ENCODE results near the gene TRAPPC3L. TPM values are rescaled to one million over a fixed set of nuclear protein-coding genes. Genes with fewer than 3 reads are reported as not detected.
A peak's percentile ranks its signal among the peaks of the same experiment; 100 is the strongest.

Gene TRAPPC3L
- total and polyA plus RNA-seq, 2 of the 13 experiments (the other 11 are each of a cell fraction or from before 2014, with no cell fraction given) = not detected

DNA sequence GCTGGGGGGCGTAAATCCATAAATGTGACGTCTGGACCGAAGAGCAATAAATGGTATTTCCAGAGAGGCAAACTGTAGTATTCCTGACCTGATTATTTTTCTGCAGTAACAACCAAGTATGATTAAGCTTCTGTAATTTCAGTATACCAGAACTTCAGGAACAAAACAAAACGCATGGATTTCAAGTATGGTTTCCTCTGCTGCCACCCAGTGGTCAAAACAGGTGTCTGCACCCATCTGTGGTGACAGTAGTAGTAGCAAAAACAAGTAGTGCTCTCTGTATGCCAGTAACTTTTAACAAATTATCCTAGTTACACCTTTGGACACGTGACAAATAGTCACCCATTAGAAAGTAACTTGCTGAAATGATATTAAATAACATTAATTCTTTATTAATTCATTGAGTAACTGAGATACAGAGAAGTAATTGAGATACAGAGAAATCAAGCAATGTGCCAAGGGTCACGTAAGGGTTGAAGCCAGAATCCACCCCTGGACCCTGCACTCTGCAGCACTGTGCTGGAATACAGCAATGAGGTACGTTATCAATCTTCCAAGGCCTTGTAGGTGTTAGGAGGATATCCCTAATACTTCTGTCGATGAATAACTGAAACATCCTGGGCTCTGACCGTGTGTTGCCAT is 16.0 kb upstream of the TRAPPC3L start (continued):
- TF ChIP-seq, protein P1, sequence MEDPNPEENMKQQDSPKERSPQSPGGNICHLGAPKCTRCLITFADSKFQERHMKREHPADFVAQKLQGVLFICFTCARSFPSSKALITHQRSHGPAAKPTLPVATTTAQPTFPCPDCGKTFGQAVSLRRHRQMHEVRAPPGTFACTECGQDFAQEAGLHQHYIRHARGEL (CRISPR knock-in tag; IDR thresholded peaks at IDR 0.05) = no peak
- TF ChIP-seq, protein P2, sequence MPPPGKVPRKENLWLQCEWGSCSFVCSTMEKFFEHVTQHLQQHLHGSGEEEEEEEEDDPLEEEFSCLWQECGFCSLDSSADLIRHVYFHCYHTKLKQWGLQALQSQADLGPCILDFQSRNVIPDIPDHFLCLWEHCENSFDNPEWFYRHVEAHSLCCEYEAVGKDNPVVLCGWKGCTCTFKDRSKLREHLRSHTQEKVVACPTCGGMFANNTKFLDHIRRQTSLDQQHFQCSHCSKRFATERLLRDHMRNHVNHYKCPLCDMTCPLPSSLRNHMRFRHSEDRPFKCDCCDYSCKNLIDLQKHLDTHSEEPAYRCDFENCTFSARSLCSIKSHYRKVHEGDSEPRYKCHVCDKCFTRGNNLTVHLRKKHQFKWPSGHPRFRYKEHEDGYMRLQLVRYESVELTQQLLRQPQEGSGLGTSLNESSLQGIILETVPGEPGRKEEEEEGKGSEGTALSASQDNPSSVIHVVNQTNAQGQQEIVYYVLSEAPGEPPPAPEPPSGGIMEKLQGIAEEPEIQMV (CRISPR knock-in tag; IDR thresholded peaks at IDR 0.05; ENCODE audit: low read depth) = 0 out of 2 replicates have a peak, but pooled peaks have one; percentile 30
- TF ChIP-seq, protein P3, sequence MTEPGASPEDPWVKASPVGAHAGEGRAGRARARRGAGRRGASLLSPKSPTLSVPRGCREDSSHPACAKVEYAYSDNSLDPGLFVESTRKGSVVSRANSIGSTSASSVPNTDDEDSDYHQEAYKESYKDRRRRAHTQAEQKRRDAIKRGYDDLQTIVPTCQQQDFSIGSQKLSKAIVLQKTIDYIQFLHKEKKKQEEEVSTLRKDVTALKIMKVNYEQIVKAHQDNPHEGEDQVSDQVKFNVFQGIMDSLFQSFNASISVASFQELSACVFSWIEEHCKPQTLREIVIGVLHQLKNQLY (CRISPR knock-in tag; IDR thresholded peaks at IDR 0.05) = no peak
- TF ChIP-seq, protein P4, sequence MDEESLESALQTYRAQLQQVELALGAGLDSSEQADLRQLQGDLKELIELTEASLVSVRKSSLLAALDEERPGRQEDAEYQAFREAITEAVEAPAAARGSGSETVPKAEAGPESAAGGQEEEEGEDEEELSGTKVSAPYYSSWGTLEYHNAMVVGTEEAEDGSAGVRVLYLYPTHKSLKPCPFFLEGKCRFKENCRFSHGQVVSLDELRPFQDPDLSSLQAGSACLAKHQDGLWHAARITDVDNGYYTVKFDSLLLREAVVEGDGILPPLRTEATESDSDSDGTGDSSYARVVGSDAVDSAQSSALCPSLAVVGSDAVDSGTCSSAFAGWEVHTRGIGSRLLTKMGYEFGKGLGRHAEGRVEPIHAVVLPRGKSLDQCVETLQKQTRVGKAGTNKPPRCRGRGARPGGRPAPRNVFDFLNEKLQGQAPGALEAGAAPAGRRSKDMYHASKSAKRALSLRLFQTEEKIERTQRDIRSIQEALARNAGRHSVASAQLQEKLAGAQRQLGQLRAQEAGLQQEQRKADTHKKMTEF (CRISPR knock-in tag; IDR thresholded peaks at IDR 0.05) = 0 out of 2 replicates have a peak, but pooled peaks have one; percentile 21
- TF ChIP-seq, protein P5, sequence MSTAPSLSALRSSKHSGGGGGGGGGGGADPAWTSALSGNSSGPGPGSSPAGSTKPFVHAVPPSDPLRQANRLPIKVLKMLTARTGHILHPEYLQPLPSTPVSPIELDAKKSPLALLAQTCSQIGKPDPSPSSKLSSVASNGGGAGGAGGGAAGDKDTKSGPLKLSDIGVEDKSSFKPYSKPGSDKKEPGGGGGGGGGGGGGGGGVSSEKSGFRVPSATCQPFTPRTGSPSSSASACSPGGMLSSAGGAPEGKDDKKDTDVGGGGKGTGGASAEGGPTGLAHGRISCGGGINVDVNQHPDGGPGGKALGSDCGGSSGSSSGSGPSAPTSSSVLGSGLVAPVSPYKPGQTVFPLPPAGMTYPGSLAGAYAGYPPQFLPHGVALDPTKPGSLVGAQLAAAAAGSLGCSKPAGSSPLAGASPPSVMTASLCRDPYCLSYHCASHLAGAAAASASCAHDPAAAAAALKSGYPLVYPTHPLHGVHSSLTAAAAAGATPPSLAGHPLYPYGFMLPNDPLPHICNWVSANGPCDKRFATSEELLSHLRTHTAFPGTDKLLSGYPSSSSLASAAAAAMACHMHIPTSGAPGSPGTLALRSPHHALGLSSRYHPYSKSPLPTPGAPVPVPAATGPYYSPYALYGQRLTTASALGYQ (CRISPR knock-in tag; IDR thresholded peaks at IDR 0.05) = no peak
- TF ChIP-seq RARA (CRISPR knock-in tag; IDR thresholded peaks at IDR 0.05) = no peak
- TF ChIP-seq ZNF230 (CRISPR knock-in tag; IDR thresholded peaks at IDR 0.05) = 0 out of 2 replicates have a peak, but pooled peaks have one; percentile 49
- TF ChIP-seq SMC3 (IDR thresholded peaks at IDR 0.05; ENCODE audit: low read length) = peak; percentile 91
- TF ChIP-seq RAD21 (CRISPR knock-in tag; IDR thresholded peaks at IDR 0.05) = peak; percentile 78
- no peak for TF ChIP-seq ZNF891 (CRISPR knock-in tag; IDR thresholded peaks at IDR 0.05)
- no peak for TF ChIP-seq EED (CRISPR knock-in tag; IDR thresholded peaks at IDR 0.05)
- TF ChIP-seq ZNF776 (CRISPR knock-in tag; IDR thresholded peaks at IDR 0.05) = no peak
- no peak for TF ChIP-seq ESRRA (CRISPR knock-in tag; IDR thresholded peaks at IDR 0.05; ENCODE audit: low read depth)
- no peak for TF ChIP-seq GZF1 (CRISPR knock-in tag; IDR thresholded peaks at IDR 0.05)
- TF ChIP-seq, protein P6, sequence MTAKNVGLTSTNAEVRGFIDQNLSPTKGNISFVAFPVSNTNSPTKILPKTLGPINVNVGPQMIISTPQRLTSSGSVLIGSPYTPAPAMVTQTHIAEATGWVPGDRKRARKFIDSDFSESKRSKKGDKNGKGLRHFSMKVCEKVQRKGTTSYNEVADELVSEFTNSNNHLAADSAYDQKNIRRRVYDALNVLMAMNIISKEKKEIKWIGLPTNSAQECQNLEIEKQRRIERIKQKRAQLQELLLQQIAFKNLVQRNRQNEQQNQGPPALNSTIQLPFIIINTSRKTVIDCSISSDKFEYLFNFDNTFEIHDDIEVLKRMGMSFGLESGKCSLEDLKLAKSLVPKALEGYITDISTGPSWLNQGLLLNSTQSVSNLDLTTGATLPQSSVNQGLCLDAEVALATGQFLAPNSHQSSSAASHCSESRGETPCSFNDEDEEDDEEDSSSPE (CRISPR knock-in tag; IDR thresholded peaks at IDR 0.05) = no peak
- TF ChIP-seq TSC22D2 (CRISPR knock-in tag; IDR thresholded peaks at IDR 0.05; ENCODE audit: borderline replicate concordance) = no peak
- TF ChIP-seq KMT2B (CRISPR knock-in tag; IDR thresholded peaks at IDR 0.05) = no peak
- TF ChIP-seq, protein P7, sequence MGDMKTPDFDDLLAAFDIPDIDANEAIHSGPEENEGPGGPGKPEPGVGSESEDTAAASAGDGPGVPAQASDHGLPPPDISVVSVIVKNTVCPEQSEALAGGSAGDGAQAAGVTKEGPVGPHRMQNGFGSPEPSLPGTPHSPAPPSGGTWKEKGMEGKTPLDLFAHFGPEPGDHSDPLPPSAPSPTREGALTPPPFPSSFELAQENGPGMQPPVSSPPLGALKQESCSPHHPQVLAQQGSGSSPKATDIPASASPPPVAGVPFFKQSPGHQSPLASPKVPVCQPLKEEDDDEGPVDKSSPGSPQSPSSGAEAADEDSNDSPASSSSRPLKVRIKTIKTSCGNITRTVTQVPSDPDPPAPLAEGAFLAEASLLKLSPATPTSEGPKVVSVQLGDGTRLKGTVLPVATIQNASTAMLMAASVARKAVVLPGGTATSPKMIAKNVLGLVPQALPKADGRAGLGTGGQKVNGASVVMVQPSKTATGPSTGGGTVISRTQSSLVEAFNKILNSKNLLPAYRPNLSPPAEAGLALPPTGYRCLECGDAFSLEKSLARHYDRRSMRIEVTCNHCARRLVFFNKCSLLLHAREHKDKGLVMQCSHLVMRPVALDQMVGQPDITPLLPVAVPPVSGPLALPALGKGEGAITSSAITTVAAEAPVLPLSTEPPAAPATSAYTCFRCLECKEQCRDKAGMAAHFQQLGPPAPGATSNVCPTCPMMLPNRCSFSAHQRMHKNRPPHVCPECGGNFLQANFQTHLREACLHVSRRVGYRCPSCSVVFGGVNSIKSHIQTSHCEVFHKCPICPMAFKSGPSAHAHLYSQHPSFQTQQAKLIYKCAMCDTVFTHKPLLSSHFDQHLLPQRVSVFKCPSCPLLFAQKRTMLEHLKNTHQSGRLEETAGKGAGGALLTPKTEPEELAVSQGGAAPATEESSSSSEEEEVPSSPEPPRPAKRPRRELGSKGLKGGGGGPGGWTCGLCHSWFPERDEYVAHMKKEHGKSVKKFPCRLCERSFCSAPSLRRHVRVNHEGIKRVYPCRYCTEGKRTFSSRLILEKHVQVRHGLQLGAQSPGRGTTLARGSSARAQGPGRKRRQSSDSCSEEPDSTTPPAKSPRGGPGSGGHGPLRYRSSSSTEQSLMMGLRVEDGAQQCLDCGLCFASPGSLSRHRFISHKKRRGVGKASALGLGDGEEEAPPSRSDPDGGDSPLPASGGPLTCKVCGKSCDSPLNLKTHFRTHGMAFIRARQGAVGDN (CRISPR knock-in tag; IDR thresholded peaks at IDR 0.05) = no peak
- 0 out of 2 replicates have a peak, but pooled peaks have one; percentile 17 for TF ChIP-seq THAP11 (CRISPR knock-in tag; IDR thresholded peaks at IDR 0.05)

Data from HepG2 (cell line).